D341Med (cell line): ENCODE results near the gene PDXDC1.
"Not testable (repeated sequence)": the region's sequence is repeated elsewhere in the genome, so short reads cannot be mapped to it uniquely, and the experiment has no call there.

ENCODE experiments used
- DNase-seq: peaks from one replicate; pipeline ENCODE4 v3.0.0; 2012; ENCODE audit warnings: low spot score

Gene PDXDC1

DNA sequence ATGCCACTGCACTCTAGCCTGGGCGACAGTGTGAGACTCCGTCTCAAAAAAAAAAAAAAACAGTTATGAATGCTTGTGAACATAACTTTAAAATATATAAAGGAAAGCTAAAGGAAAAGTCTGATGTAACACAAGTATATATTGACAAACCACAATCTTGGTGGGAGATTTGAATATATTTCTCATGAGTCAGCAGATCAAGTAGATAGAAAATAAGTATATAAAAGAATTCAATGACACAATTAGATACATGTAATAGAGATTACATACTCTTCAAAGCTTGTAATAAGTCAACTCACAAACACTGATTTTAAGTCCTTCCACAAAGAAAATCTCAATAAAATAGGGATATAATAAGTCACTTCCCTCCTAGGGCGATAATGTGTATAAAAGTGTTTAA, 40.8 kb downstream of the PDXDC1 start:
- DNase-seq = not testable (repeated sequence)

DNA sequence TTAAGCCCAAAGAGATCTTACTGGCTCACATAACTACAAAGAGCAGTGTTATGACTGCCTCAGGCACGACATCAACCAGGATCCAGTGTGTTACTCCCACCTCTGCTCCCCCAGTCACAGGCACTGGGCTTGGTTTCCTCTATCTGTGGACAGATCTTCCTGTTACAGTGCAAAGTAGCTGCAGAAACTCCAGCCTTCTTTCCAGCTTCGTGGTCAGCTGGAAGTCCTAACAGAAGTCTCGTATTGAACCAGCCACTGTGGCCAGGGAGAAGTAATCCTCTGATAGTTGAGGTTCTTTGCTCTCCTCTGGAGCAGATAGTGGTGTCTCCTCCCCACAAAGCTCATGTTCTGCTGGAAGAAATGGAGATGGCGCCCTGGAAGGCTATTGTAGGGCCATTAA, 41.5 kb downstream of the PDXDC1 start:
- DNase-seq = not testable (repeated sequence)

DNA sequence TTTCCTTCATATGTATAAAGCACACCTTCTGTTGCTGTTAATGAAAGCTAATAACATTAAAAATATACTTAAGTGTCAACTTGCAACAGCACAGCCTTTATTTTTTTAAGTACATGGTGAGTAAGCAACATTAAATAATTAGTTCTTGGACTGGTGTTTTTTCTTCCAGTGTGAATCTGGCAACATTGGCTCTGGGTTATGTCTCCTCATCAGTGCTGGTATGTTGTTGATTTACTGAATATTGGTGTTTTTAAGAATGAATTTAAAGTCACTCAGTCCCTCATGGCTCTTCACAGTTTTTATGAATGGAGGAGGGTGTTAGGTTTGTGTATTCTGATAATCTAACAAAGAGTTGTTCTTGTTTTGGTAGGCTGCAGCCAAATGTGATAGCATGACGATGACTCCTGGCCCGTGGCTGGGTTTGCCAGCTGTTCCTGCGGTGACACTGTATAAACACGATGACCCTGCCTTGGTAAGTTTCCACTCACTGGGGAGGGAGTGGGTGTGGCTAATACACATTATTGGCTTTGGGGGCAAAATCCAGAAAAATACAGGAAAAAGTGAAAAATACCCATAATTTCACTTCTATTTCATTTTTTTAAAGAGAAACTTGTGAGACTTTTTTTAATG, 42.2 kb downstream of the PDXDC1 start:
- DNase-seq = not testable (repeated sequence)

DNA sequence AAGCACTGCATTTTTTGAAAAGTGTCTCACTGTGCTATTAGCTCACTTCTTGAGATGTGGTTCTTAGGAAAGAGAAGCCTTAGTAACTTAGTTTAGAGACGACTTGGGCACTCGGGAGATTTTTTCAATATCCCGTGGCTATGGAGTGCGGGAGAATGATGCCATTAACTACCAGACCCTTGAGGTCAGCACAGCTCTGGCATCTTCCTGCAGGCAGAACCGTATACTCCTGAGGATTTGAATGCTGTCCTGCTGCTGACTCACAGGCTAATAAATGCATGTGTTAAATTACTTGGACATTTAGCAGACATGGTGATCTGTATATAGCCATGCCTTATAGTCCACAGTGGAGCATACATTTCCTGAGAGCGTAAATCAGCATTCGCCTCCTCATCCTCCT, 46.6 kb downstream of the PDXDC1 start:
- not testable (repeated sequence) for DNase-seq

DNA sequence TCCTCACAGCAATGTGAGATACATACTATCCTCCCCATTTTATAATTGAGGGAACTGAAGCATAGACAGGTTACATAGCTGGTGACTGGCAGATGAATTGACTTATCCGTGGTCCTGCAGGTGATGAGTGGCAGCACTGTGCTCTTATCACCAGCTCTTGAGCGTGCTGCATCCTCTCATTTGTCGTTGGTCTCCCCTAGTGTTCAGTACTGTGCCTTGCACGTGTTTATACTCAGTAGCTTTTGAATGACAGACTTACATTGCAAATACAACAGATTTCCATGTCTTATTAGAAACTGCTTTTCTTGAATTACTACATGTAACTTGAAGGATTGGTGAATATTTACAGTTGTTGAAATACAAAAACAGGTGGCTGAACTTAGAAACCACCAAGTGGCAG, 47.4 kb downstream of the PDXDC1 start:
- DNase-seq = peak; percentile 61

DNA sequence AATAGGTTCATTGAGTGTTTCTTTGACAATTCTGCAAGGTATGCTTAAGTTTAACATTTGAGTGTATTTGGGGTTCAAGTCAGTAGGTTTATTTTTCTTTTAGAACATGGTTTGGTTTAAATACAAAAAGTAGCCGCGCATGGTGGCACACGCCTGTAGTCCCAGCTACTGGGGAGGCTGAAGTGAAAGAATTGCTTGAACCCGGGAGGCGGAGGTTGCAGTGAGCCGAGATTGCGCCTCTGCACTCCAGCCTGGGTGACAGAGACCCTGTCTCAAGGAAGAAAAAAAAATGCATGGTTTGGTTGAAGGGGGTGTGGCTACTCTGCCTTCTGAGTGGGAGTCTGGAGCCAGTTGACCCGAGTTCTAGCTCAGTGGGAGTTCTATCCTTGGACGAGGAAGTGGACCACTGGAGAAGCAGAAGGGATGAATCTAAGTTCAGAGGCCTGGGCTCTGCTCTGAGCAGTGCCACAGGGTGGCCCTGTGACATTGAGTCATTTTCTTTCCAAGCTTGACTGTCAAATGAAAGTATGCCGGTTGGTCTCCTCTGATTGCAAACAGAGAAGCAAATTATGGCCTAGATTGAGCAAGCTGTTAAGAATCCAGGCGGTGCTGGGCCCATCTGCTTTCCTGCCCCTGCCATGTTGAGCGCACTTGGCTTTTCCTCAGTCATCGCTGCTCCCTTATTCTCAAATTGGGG, 48.7 kb downstream of the PDXDC1 start:
- DNase-seq = not testable (repeated sequence)

DNA sequence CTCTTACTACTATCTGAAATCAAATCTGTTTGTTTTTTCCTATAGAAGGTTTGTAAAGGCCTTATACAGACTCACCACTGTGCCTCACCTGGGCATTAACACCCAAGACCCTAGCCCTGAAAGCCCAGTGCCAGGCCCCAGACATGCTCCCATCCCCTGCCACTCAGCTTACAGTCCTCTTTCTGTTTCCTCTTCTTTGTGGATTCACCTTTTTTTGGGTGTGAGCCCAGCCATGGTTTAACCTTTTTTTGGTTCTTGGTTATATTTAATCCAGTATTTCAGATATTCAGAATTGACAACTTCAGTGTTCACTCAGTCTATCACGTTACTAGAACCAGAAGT, 50.0 kb downstream of the PDXDC1 start:
- DNase-seq = not testable (repeated sequence)

DNA sequence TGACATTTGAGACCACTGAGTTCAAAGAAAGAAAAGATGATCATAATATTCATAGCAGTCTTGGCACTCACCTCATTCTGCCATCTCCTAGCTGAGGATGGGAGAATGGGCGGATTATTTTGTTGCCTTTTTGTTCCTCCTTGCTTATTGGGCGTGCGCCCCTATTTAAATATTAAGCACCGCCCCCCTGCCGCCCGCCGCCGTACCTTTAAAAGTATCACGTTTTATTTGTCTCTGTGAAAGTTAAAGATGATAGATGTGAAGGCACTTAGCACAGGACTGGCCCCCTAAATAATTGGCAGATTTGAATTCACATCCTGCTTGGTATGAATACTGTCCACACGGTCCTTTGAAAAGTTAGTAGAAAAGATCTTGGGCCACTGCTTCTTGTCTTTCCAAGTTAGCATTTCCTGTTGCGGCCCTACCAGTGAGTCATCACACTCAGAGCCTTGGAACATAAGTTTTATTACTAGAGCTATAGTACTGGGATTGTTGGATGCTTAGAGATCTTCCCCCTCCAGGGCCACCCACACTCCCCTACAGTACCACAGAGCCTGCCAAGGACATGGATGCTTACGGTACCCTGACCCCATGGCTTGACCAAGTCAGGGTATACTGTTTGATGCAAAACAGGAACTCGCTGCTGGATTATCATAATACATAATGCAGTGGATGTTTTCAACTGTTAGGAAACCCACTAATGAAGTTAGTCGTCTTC, 50.6 kb downstream of the PDXDC1 start:
- not testable (repeated sequence) for DNase-seq

DNA sequence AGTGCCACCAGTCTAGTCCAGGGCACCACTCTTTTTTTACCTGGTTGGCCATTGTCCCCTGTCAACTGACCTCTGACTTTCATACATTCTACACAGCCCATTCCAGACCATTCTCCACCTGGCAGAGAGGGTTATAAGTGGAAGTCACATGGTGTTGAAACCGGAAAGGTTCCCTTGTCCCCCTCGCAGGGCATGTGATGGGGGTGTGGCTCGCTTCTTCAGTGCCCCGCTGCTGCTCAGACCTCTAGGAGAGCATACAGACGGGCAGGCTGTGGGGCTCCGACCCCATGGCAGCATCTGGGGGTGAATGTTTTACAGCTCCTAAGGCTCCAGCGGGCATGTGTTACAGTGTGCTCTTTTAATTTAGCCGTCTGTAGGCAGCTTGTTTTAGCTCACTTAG, 52.2 kb downstream of the PDXDC1 start:
- not testable (repeated sequence) for DNase-seq

DNA sequence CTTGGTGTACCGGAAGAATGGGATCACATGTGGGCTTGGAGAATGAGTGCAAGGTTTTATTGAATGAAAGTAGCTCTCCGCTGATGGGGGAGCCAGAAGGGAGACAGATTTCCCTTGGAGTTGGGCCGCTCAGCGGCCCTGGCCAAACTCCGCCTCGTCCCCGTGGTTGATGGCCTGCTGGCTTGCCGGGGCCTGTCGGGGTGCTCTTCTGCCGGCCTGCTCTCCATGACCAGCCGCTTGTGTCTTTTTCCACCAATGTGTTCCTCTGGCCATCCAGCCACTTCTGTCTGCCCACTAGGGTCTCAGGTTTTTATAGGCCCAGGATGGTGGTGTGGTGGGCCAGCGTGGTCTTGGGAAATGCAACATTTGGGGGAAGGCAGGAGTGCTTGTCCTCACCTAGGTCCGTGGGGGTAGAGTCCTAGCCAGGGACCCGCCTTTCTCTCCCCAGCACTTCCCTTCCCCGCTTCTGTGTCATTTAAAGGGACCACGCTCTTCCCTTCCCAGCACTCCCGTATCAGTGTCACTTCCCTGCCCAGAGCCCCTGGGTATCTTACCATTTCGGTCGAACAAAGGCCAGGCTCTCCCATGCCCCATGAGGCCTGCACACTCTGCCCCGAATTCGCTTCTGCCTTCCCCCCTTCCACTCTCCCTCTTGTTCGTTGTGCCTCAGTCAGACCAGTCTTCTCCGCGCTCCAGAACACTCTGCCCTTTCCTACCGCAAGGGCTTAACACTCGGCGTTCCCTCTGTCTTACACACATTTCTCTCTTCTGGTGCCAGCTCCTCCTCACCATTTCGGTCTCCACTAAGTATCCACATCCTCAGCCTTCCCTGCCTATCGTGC, 52.9 kb downstream of the PDXDC1 start:
- not testable (repeated sequence) for DNase-seq

DNA sequence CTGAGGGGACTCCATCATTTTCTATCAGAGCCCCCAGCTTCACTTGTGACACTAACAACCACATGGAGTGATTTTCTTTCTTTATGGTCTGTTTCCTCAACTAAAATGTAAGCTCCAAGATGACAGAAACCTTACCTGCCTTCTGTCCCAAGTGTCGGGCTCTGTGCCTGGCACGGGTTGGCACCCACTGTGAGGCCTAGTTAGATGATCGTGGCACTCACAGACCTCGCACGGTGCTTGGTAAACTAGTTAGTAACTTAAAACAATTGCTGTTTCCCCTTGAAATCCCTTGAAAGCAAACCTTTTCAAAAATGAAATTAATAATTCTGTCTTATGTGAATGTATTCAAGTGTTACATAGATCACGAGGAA, 53.5 kb downstream of the PDXDC1 start:
- DNase-seq = not testable (repeated sequence)

DNA sequence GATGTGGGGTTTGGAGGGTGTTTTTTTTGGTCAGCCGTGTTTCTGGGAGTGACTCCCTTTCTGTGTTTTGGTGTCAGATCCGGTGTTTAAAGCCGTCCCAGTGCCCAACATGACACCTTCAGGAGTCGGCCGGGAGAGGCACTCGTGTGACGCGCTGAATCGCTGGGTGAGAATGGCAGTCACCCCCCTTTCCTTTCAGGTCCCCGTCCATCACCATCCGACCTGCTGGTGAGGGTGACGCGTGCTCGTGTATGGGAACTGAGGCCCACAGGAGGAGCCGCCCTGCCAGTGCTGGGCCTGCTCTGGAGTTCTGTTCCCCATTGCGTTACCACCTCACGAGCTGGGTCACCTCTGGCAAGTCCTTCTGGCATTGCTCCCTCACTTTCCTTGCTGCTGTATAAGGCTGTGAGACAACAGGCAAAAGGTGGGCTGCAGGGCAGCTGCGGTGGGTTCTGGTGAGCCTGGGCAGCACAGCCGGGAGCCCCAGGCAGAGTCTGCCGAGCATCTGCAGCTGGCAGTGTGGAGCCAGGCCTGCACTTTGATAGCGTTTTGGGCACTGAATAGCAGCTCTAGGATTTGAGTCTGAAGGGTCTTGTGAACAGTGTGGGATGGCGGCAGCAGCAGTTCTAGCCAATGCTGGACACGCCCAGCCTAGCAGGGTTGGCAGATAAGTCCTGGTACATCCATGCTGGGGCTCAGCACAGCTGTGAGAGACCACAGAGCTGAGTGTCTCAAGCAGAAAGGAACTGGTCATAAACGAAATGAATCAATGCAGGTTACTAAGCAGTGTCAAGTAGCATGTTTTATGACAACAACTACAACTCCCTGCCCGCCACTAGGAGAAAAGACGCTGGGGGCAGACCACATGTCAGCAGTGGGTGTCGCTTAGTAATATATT, 54.2 kb downstream of the PDXDC1 start:
- not testable (repeated sequence) for DNase-seq

DNA sequence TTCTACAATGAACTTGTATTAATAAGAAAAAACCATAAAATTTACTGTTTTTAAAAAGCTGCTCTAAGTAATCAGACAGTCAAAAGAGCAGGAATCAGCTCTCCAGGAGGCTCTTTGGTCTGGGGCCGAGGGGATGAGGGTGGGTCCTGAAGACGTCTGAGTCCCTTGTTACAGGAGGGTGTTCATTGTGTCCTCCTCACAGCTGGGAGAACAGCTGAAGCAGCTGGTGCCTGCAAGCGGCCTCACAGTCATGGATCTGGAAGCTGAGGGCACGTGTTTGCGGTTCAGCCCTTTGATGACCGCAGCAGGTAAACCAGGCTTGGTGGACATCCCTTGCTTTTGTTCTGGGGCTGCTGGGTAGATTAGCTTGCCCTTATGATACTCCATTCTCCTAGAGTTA, 54.9 kb downstream of the PDXDC1 start:
- not testable (repeated sequence) for DNase-seq

DNA sequence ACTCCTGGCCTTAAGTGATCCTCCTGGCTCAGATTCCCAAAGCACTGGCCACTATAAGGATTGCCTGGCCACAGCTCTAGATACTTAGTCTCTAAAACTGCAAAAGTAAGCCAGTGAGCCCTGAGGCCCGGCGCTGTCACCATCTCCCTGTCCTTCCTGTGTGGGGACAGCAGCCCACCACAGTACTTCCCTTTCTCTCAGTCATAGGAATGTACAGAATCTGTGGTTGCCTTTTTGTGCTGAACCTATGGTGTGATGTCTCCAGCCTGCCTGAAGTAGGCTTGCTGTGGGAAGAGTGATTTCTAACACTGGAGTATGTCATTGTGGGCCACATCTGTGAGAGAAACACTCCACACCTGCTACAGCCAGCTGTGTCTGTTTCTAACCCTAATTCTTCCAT, 56.4 kb downstream of the PDXDC1 start:
- no peak for DNase-seq

DNA sequence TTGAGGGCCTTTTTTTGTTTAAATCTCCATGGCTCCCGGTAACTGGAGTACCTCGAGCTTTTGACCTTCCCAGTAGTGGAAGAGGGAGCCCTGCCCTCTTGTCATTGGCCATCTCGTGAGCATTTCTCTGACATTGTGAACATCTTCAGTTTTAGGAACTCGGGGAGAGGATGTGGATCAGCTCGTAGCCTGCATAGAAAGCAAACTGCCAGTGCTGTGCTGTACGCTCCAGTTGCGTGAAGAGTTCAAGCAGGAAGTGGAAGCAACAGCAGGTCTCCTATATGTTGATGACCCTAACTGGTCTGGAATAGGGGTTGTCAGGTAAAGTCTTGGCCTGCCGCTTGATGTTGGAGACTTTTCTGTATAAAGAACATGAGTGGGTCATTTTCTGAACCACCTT, 56.8 kb downstream of the PDXDC1 start:
- DNase-seq = no peak

DNA sequence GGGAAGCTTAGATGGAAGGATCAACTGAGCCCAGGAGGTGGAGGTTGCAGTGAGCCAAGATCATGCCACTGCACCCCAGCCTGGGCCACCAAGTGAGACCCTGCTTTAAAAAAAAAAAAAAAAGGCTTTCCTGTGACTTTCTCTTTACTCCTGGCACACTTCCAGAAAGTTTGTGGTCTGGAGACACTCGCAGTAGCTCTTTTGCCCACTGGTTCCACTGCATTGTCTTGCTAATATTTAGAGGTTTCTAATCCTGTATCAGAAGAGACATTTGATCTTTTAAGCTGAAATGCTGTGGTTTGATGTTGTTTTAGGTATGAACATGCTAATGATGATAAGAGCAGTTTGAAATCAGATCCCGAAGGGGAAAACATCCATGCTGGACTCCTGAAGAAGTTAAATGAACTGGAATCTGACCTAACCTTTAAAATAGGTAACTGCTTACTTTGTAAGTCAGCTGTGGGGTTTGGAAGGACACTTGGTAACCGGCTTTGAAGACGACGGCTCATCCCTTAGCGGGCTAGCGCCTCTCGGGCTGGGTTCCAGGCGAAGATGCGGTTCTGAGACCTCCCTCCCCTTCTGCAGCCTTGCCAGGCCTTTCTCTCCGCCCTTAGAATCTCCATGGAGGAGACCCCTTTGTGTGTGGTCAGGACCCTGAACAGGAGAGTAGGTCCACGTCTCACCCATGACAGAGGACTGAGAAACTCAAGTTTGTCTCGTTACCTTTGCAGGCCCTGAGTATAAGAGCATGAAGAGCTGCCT, 57.9 kb downstream of the PDXDC1 start:
- no peak for DNase-seq

DNA sequence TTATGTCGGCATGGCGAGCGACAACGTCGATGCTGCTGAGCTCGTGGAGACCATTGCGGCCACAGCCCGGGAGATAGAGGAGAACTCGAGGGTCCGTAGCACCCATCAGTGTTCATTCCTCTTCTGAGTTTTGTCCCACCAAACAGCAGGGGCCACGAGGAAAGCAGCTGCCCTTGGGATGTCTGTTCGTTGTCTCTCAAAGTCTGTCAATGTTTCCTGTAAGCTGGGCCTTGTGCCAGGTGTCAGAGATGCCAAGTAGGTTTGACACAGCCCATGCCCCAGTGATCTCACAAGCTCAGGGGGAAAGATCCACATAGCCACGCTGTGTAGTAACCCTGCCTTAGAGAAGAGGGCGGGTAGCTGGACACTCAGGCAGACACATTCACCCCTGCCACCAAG, 58.5 kb downstream of the PDXDC1 start:
- no peak for DNase-seq

DNA sequence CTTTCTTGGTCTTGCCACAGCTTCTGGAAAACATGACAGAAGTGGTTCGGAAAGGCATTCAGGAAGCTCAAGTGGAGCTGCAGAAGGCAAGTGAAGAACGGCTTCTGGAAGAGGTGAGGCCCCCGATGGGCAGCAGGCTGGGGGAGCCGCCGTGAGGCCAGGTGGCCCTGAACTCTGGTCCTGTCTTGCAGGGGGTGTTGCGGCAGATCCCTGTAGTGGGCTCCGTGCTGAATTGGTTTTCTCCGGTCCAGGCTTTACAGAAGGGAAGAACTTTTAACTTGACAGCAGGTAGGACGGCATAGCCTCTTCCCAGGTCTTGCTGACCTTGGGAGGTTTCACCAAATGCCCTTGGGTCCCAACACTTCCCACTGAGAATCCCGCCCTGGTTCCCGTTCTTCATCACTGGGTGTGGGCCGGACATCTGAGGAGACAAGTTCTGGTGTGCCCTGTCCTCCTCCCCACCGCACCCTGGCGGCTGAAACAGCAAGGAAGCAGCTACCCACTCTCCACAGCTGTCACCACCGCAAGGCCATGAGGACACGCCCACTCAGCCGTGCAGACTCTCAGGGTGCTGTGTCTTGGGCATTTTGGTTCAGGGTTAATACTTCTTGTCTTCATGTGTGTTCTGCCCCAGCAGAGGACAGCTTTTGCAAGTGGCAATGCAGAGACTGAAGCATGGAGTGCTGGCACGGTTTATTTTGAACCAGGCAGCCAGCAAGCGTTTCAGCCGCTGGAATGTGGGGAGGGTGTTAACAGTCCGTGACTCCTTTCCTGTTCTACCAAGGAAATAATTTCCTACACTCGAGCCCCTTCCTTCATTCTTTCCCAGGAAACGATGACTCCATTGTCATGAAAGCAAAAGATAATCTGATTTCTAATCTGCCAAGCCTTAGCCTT, 59.7 kb downstream of the PDXDC1 start:
- DNase-seq = no peak

DNA sequence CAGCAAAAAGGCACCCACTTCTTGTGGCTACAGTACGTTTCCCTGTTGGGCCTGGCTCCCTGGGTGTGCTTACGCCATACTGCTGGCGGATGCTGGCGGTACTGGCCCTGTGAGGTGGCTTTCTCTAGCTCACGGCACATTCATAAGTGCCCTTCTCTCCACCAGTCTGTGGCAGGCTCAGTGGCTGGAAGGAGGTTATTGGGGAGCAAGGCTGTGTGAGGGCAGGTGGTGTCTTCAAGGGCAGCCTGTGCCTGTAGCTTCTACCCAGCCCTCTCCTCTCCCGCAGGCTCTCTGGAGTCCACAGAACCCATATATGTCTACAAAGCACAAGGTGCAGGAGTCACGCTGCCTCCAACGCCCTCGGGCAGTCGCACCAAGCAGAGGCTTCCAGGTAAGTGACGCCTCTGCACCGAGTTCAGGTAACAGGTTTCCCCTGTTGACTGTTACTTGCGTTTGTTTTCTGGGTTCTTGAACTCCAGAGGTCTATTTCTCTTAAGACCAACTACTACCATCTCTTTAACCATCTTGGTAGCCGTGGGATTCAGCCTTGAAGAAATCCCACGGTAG, 60.4 kb downstream of the PDXDC1 start:
- DNase-seq = no peak
